A549 (cell line): Measurements from ENCODE around the gene SPEM1. TPM values are rescaled to one million over a fixed set of nuclear protein-coding genes. Genes with fewer than 3 reads are reported as not detected.
A peak's percentile ranks its signal among the peaks of the same experiment; 100 is the strongest.
"Not testable (repeated sequence)": the region's sequence is repeated elsewhere in the genome, so short reads cannot be mapped to it uniquely, and the experiment has no call there.

Experiments used
- ATAC-seq, 2 experiments: fragments of 200-7000 bp in 1 of 2; fragments of >200 bp in 1 of 2; cut with Nextera tagmentation in 1 of 2; cut with Tn5 transposase in 1 of 2; 3 replicates each; pipeline versions ENCODE4 v1.8.0 to v1.9.1; 2018 to 2020; ENCODE audit warnings: mild to moderate bottlenecking in 1 of 2, moderate library complexity in 1 of 2
- CTCF ChIA-PET: fragments of 300-600 bp; sonication (Branson Sonifier 250); formaldehyde crosslinking; extraction: SDS; loops from one replicate; lab custom pipeline; 2021; ENCODE audit warnings: antibody characterized with exemption, inconsistent platforms; lab: Yijun Ruan, JAX
- POLR2A ChIA-PET: fragments of 350-600 bp; formaldehyde crosslinking; extraction: SDS; loops from one replicate; lab custom pipeline; 2021; ENCODE audit warnings: antibody characterized with exemption, inconsistent platforms; lab: Yijun Ruan, JAX
- DNase-seq, 2 experiments: peaks; one replicate each; pipeline versions ENCODE4 v3.0.0 to v3.0.0-alpha.2; 2011 to 2016; ENCODE audit warnings: low read depth in 1 of 2, low spot score in 1 of 2
- FAIRE-seq: peaks from 2 replicates; lab custom pipeline; 2011; peaks lifted over from hg19 to GRCh38; lab: Jason Lieb, UNC
- H3K27ac ChIP-seq, 2 experiments: fragments of >200 bp; sonication (Bioruptor Twin); formaldehyde crosslinking; 3 replicates each; pipeline ENCODE4 v1.5.1; 2016 to 2017
- H3K4me1 ChIP-seq: fragments of >200 bp; sonication (Bioruptor Twin); formaldehyde crosslinking; 3 replicates; pipeline ENCODE4 v1.6.1; 2016
- H3K4me2 ChIP-seq: fragments of >200 bp; sonication (Bioruptor Twin); formaldehyde crosslinking; 3 replicates; pipeline ENCODE4 v1.6.1; 2016
- H3K4me3 ChIP-seq: fragments of >200 bp; sonication (Bioruptor Twin); formaldehyde crosslinking; 3 replicates; pipeline ENCODE4 v1.5.1; 2016
- H3K9me3 ChIP-seq: fragments of >200 bp; sonication (Bioruptor Twin); formaldehyde crosslinking; 3 replicates; pipeline ENCODE4 v1.6.1; 2016
- CEBPB ChIP-seq, 2 experiments: fragments of >200 bp in 1 of 2; sonication (Bioruptor Twin) in 1 of 2; formaldehyde crosslinking in 1 of 2; IDR thresholded peaks; 2 replicates each; pipeline ENCODE4 v1.6.1; 2012 to 2016
- WGBS: methylation state at CpG from one replicate; pipeline ENCODE4 v1.1.6; 2017; ENCODE audit errors: missing lambda C conversion rate; 5-methylcytosine and 5-hydroxymethylcytosine counted together
- polyA plus RNA-seq, 4 experiments: library from polyadenylated mRNA; depleted of rRNA in 3 of 4; stranded (reverse); fragments of >200 nt; fragmentation: RNase III in 1 of 4; extraction: RNeasy Plus Mini Kit Qiagen cat#74134 plus additional on column Dnase treatment in 1 of 4; gene quantifications; 2 replicates in 3 of 4; 3 replicates in 1 of 4; pipeline ENCODE4 v1.2.3, GENCODE V29; 2011 to 2017

The SPEM1 gene
- polyA plus RNA-seq, 2 of the 4 experiments (the other 2 are of a cell fraction): 0.09 TPM; not detected in 1

DNA sequence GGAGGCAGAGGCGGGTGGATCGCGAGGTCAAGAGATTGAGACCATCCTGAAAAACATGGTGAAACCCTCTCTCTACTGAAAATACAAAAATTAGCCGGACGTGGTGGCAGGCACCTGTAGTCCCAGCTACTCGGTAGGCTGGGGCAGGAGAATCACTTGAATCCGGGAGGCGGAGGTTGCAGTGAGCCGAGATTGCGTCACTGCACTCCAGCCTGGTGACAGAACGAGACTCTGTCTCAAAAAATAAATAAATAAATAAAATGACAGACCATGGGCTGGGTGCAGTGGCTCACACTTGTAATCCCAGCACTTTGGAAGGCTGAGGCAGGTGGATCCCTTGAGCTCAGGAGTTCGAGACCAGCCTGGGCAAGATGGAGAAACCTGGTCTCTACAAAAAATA lies 49.7 kb downstream of the SPEM1 start:
- ChIA-PET POLR2A (interaction anchor here (2.3 kb wide), 1 partner anchor 14 kb away, joined by 8 read pairs; the partner anchor contains the start of gene POLR2A), CTCF (interaction anchor here (1.1 to 30.1 kb wide), 8 partner anchors 10 to 219 kb away, joined by 3 to 342 read pairs (median 4); partner anchors contain the start of genes CHRNB1, FGF11, TMEM102 and WRAP53)
- 94% methylated on average over 12 of the region's 12 CpGs for WGBS
- ATAC-seq, H3K4me2 ChIP-seq, H3K9me3 ChIP-seq, DNase-seq, H3K4me3 ChIP-seq, H3K27ac ChIP-seq, FAIRE-seq: not testable (repeated sequence)
- TF ChIP-seq CEBPB (IDR thresholded peaks at IDR 0.05): peak in 1 of 2 experiments; percentile 34; a peak in 2 of 4 replicates
- peaks cover 24% of the 10 kb centered on the region for H3K4me1 ChIP-seq

GRCh38 chr17:7470457-7470973 lies 50.4 kb downstream of the SPEM1 start:
- peaks cover 24% of the 10 kb centered on the region for H3K4me1 ChIP-seq
- H3K4me2 ChIP-seq, FAIRE-seq, DNase-seq, H3K9me3 ChIP-seq, H3K27ac ChIP-seq, H3K4me3 ChIP-seq, ATAC-seq: not testable (repeated sequence)
- ChIA-PET POLR2A (interaction anchor here (2.3 kb wide), 1 partner anchor 14 kb away, joined by 8 read pairs; the partner anchor contains the start of gene POLR2A), CTCF (interaction anchor here (0.7 to 30.1 kb wide), 8 partner anchors 10 to 218 kb away, joined by 3 to 342 read pairs (median 4); partner anchors contain the start of genes CHRNB1, FGF11, TMEM102 and WRAP53)
- WGBS: 92% methylated on average over 8 of the region's 8 CpGs

Other genes with a start within 250 kb of the SPEM1 start
Only the 30 nearest of the 39 such genes appear.
- gene GABARAP, start 177.9 kb upstream of the SPEM1 start, polyA plus RNA-seq (2011; rRNA removed): 399 and 502 TPM in 2 replicates
- gene GABARAP, start 177.9 kb upstream of the SPEM1 start, polyA plus RNA-seq (2017; fragmentation: RNase III; extraction: RNeasy Plus Mini Kit Qiagen cat#74134 plus additional on column Dnase treatment): 431 to 510 TPM (median 504 TPM) in 3 replicates
- gene CTDNEP1, start 168.6 kb upstream of the SPEM1 start, polyA plus RNA-seq (2011; rRNA removed): 161 and 251 TPM in 2 replicates
- 145 to 151 TPM (median 147 TPM) in 3 replicates for gene CTDNEP1, start 168.6 kb upstream of the SPEM1 start, polyA plus RNA-seq (2017; fragmentation: RNase III; extraction: RNeasy Plus Mini Kit Qiagen cat#74134 plus additional on column Dnase treatment)
- gene ELP5, start 168.1 kb upstream of the SPEM1 start, polyA plus RNA-seq (2011; rRNA removed): 114 and 133 TPM in 2 replicates
- 89.2 to 97.3 TPM (median 92.1 TPM) in 3 replicates for gene ELP5, start 168.1 kb upstream of the SPEM1 start, polyA plus RNA-seq (2017; fragmentation: RNase III; extraction: RNeasy Plus Mini Kit Qiagen cat#74134 plus additional on column Dnase treatment)
- gene CLDN7, start 157.8 kb upstream of the SPEM1 start, polyA plus RNA-seq (2011; rRNA removed): 4.2 and 4.6 TPM in 2 replicates
- gene CLDN7, start 157.8 kb upstream of the SPEM1 start, polyA plus RNA-seq (2017; fragmentation: RNase III; extraction: RNeasy Plus Mini Kit Qiagen cat#74134 plus additional on column Dnase treatment): 0.59 to 0.97 TPM (median 0.59 TPM) in 3 replicates
- gene SLC2A4, start 138.6 kb upstream of the SPEM1 start, polyA plus RNA-seq (2011; rRNA removed): 0.16 TPM in 2 replicates
- gene SLC2A4, start 138.6 kb upstream of the SPEM1 start, polyA plus RNA-seq (2017; fragmentation: RNase III; extraction: RNeasy Plus Mini Kit Qiagen cat#74134 plus additional on column Dnase treatment): 0.17 to 0.18 TPM (median 0.17 TPM) in 3 replicates
- 0.61 and 0.98 TPM in 2 replicates for gene YBX2, start 125.7 kb upstream of the SPEM1 start, polyA plus RNA-seq (2011; rRNA removed)
- 0.22 to 0.57 TPM (median 0.36 TPM) in 3 replicates for gene YBX2, start 125.7 kb upstream of the SPEM1 start, polyA plus RNA-seq (2017; fragmentation: RNase III; extraction: RNeasy Plus Mini Kit Qiagen cat#74134 plus additional on column Dnase treatment)
- gene EIF5A, start 112.7 kb upstream of the SPEM1 start, polyA plus RNA-seq (2011; rRNA removed): 945 and 969 TPM in 2 replicates
- gene EIF5A, start 112.7 kb upstream of the SPEM1 start, polyA plus RNA-seq (2017; fragmentation: RNase III; extraction: RNeasy Plus Mini Kit Qiagen cat#74134 plus additional on column Dnase treatment): 1,779 to 2,042 TPM (median 1,918 TPM) in 3 replicates
- gene GPS2, start 105.0 kb upstream of the SPEM1 start, polyA plus RNA-seq (2011; rRNA removed): 48.5 and 61.7 TPM in 2 replicates
- 147 to 171 TPM (median 158 TPM) in 3 replicates for gene GPS2, start 105.0 kb upstream of the SPEM1 start, polyA plus RNA-seq (2017; fragmentation: RNase III; extraction: RNeasy Plus Mini Kit Qiagen cat#74134 plus additional on column Dnase treatment)
- gene NEURL4, start 91.0 kb upstream of the SPEM1 start, polyA plus RNA-seq (2011; rRNA removed): 12.2 and 18.3 TPM in 2 replicates
- gene NEURL4, start 91.0 kb upstream of the SPEM1 start, polyA plus RNA-seq (2017; fragmentation: RNase III; extraction: RNeasy Plus Mini Kit Qiagen cat#74134 plus additional on column Dnase treatment): 44.2 to 50.4 TPM (median 47.5 TPM) in 3 replicates
- gene ACAP1, start 83.8 kb upstream of the SPEM1 start, polyA plus RNA-seq (2011; rRNA removed): 0.03 and 0.41 TPM in 2 replicates
- gene ACAP1, start 83.8 kb upstream of the SPEM1 start, polyA plus RNA-seq (2017; fragmentation: RNase III; extraction: RNeasy Plus Mini Kit Qiagen cat#74134 plus additional on column Dnase treatment): 1.3 to 2.1 TPM (median 1.4 TPM) in 3 replicates
- 6.1 and 7.0 TPM in 2 replicates for gene KCTD11, start 68.2 kb upstream of the SPEM1 start, polyA plus RNA-seq (2011; rRNA removed)
- 9.6 to 10.7 TPM (median 10.3 TPM) in 3 replicates for gene KCTD11, start 68.2 kb upstream of the SPEM1 start, polyA plus RNA-seq (2017; fragmentation: RNase III; extraction: RNeasy Plus Mini Kit Qiagen cat#74134 plus additional on column Dnase treatment)
- not detected in 2 replicates for gene TMEM95, start 65.2 kb upstream of the SPEM1 start, polyA plus RNA-seq (2011; rRNA removed)
- gene TMEM95, start 65.2 kb upstream of the SPEM1 start, polyA plus RNA-seq (2017; fragmentation: RNase III; extraction: RNeasy Plus Mini Kit Qiagen cat#74134 plus additional on column Dnase treatment): not detected in 3 replicates
- 1.2 and 1.8 TPM in 2 replicates for gene TNK1, start 39.2 kb upstream of the SPEM1 start, polyA plus RNA-seq (2011; rRNA removed)
- 2.1 to 2.4 TPM (median 2.2 TPM) in 3 replicates for gene TNK1, start 39.2 kb upstream of the SPEM1 start, polyA plus RNA-seq (2017; fragmentation: RNase III; extraction: RNeasy Plus Mini Kit Qiagen cat#74134 plus additional on column Dnase treatment)
- gene PLSCR3, start 25.8 kb upstream of the SPEM1 start, polyA plus RNA-seq (2011; rRNA removed): 11.0 and 13.7 TPM in 2 replicates
- 27.5 to 33.4 TPM (median 29.6 TPM) in 3 replicates for gene PLSCR3, start 25.8 kb upstream of the SPEM1 start, polyA plus RNA-seq (2017; fragmentation: RNase III; extraction: RNeasy Plus Mini Kit Qiagen cat#74134 plus additional on column Dnase treatment)
- gene TMEM256, start 16.2 kb upstream of the SPEM1 start, polyA plus RNA-seq (2011; rRNA removed): 127 and 210 TPM in 2 replicates
- 142 to 166 TPM (median 164 TPM) in 3 replicates for gene TMEM256, start 16.2 kb upstream of the SPEM1 start, polyA plus RNA-seq (2017; fragmentation: RNase III; extraction: RNeasy Plus Mini Kit Qiagen cat#74134 plus additional on column Dnase treatment)
- 4.1 and 6.9 TPM in 2 replicates for gene NLGN2, start 12.5 kb upstream of the SPEM1 start, polyA plus RNA-seq (2011; rRNA removed)
- 17.6 to 27.9 TPM (median 27.5 TPM) in 3 replicates for gene NLGN2, start 12.5 kb upstream of the SPEM1 start, polyA plus RNA-seq (2017; fragmentation: RNase III; extraction: RNeasy Plus Mini Kit Qiagen cat#74134 plus additional on column Dnase treatment)
- gene SPEM2, start 5.3 kb downstream of the SPEM1 start, polyA plus RNA-seq (2011; rRNA removed): not detected in 2 replicates
- not detected in 3 replicates for gene SPEM2, start 5.3 kb downstream of the SPEM1 start, polyA plus RNA-seq (2017; fragmentation: RNase III; extraction: RNeasy Plus Mini Kit Qiagen cat#74134 plus additional on column Dnase treatment)
- gene SPEM3, start 8.5 kb downstream of the SPEM1 start, polyA plus RNA-seq (2011; rRNA removed): not detected in 2 replicates
- not detected in 3 replicates for gene SPEM3, start 8.5 kb downstream of the SPEM1 start, polyA plus RNA-seq (2017; fragmentation: RNase III; extraction: RNeasy Plus Mini Kit Qiagen cat#74134 plus additional on column Dnase treatment)
- gene TMEM102, start 15.1 kb downstream of the SPEM1 start, polyA plus RNA-seq (2011; rRNA removed): 4.4 and 4.9 TPM in 2 replicates
- 6.5 to 8.9 TPM (median 8.1 TPM) in 3 replicates for gene TMEM102, start 15.1 kb downstream of the SPEM1 start, polyA plus RNA-seq (2017; fragmentation: RNase III; extraction: RNeasy Plus Mini Kit Qiagen cat#74134 plus additional on column Dnase treatment)
- 1.4 and 1.9 TPM in 2 replicates for gene FGF11, start 19.2 kb downstream of the SPEM1 start, polyA plus RNA-seq (2011; rRNA removed)
- 1.1 to 1.8 TPM (median 1.5 TPM) in 3 replicates for gene FGF11, start 19.2 kb downstream of the SPEM1 start, polyA plus RNA-seq (2017; fragmentation: RNase III; extraction: RNeasy Plus Mini Kit Qiagen cat#74134 plus additional on column Dnase treatment)
- gene CHRNB1, start 24.7 kb downstream of the SPEM1 start, polyA plus RNA-seq (2011; rRNA removed): 6.5 and 6.9 TPM in 2 replicates
- 6.2 to 8.4 TPM (median 8.0 TPM) in 3 replicates for gene CHRNB1, start 24.7 kb downstream of the SPEM1 start, polyA plus RNA-seq (2017; fragmentation: RNase III; extraction: RNeasy Plus Mini Kit Qiagen cat#74134 plus additional on column Dnase treatment)
- gene ZBTB4, start 59.3 kb downstream of the SPEM1 start, polyA plus RNA-seq (2011; rRNA removed): 14.4 and 18.2 TPM in 2 replicates
- 24.4 to 29.5 TPM (median 28.2 TPM) in 3 replicates for gene ZBTB4, start 59.3 kb downstream of the SPEM1 start, polyA plus RNA-seq (2017; fragmentation: RNase III; extraction: RNeasy Plus Mini Kit Qiagen cat#74134 plus additional on column Dnase treatment)
- not detected in 2 replicates for gene SLC35G6, start 61.1 kb downstream of the SPEM1 start, polyA plus RNA-seq (2011; rRNA removed)
- gene SLC35G6, start 61.1 kb downstream of the SPEM1 start, polyA plus RNA-seq (2017; fragmentation: RNase III; extraction: RNeasy Plus Mini Kit Qiagen cat#74134 plus additional on column Dnase treatment): not detected in 3 replicates
- 22.8 and 57.1 TPM in 2 replicates for gene POLR2A, start 64.0 kb downstream of the SPEM1 start, polyA plus RNA-seq (2011; rRNA removed)
- gene POLR2A, start 64.0 kb downstream of the SPEM1 start, polyA plus RNA-seq (2017; fragmentation: RNase III; extraction: RNeasy Plus Mini Kit Qiagen cat#74134 plus additional on column Dnase treatment): 65.6 to 69.6 TPM (median 67.4 TPM) in 3 replicates
- gene TNFSF12, start 128.7 kb downstream of the SPEM1 start, polyA plus RNA-seq (2011; rRNA removed): 11.9 and 12.4 TPM in 2 replicates
- gene TNFSF12, start 128.7 kb downstream of the SPEM1 start, polyA plus RNA-seq (2017; fragmentation: RNase III; extraction: RNeasy Plus Mini Kit Qiagen cat#74134 plus additional on column Dnase treatment): 7.9 to 9.9 TPM (median 9.7 TPM) in 3 replicates
- gene TNFSF13, start 138.4 kb downstream of the SPEM1 start, polyA plus RNA-seq (2011; rRNA removed): 1.0 TPM in 2 replicates
- gene TNFSF13, start 138.4 kb downstream of the SPEM1 start, polyA plus RNA-seq (2017; fragmentation: RNase III; extraction: RNeasy Plus Mini Kit Qiagen cat#74134 plus additional on column Dnase treatment): 0.41 to 0.78 TPM (median 0.61 TPM) in 3 replicates
- gene SENP3, start 141.6 kb downstream of the SPEM1 start, polyA plus RNA-seq (2011; rRNA removed): 150 and 165 TPM in 2 replicates
- 104 to 119 TPM (median 114 TPM) in 3 replicates for gene SENP3, start 141.6 kb downstream of the SPEM1 start, polyA plus RNA-seq (2017; fragmentation: RNase III; extraction: RNeasy Plus Mini Kit Qiagen cat#74134 plus additional on column Dnase treatment)
- gene CD68, start 159.3 kb downstream of the SPEM1 start, polyA plus RNA-seq (2011; rRNA removed): 14.9 and 17.7 TPM in 2 replicates
- gene CD68, start 159.3 kb downstream of the SPEM1 start, polyA plus RNA-seq (2017; fragmentation: RNase III; extraction: RNeasy Plus Mini Kit Qiagen cat#74134 plus additional on column Dnase treatment): 6.5 to 11.6 TPM (median 9.8 TPM) in 3 replicates
- 148 and 204 TPM in 2 replicates for gene MPDU1, start 163.5 kb downstream of the SPEM1 start, polyA plus RNA-seq (2011; rRNA removed)
- gene MPDU1, start 163.5 kb downstream of the SPEM1 start, polyA plus RNA-seq (2017; fragmentation: RNase III; extraction: RNeasy Plus Mini Kit Qiagen cat#74134 plus additional on column Dnase treatment): 126 to 134 TPM (median 127 TPM) in 3 replicates
- gene SOX15, start 169.8 kb downstream of the SPEM1 start, polyA plus RNA-seq (2011; rRNA removed): 0.05 and 0.11 TPM in 2 replicates
- gene SOX15, start 169.8 kb downstream of the SPEM1 start, polyA plus RNA-seq (2017; fragmentation: RNase III; extraction: RNeasy Plus Mini Kit Qiagen cat#74134 plus additional on column Dnase treatment): 0.19 to 0.30 TPM (median 0.22 TPM) in 3 replicates